B cell (primary cell): ENCODE results near the gene PIPOX. TPM values are rescaled to one million over a fixed set of nuclear protein-coding genes. Genes with fewer than 3 reads are reported as not detected.

Experiments used
- ATAC-seq: fragments of 200-7000 bp; cut with Tn5 transposase; one replicate; pipeline ENCODE4 v1.10.0; 2021; ENCODE audit warnings: low read depth, mild to moderate bottlenecking, moderate number of reproducible peaks, moderate library complexity
- CTCF ChIA-PET: fragments of 350-600 bp; sonication (Branson Sonifier 250); formaldehyde crosslinking; loops from one replicate; lab custom pipeline; 2021; ENCODE audit warnings: antibody characterized with exemption, inconsistent platforms; lab: Charles Lee
- POLR2A ChIA-PET: fragments of 350-600 bp; sonication (Branson Sonifier 250); formaldehyde crosslinking; loops from one replicate; lab custom pipeline; 2021; ENCODE audit warnings: antibody characterized with exemption; lab: Charles Lee
- DNase-seq: peaks from one replicate; pipeline ENCODE4 v3.0.0; 2013
- H2AFZ ChIP-seq: 2 replicates; pipeline ENCODE4 v1.6.1; 2012; ENCODE audit warnings: mild to moderate bottlenecking, low read depth, low read length; ENCODE audit not compliant: insufficient read depth, poor library complexity, severe bottlenecking
- H3K27ac ChIP-seq, 2 donors: 1 replicate in 1 of 2; 2 replicates in 1 of 2; pipeline ENCODE4 v1.5.1; 2012 to 2013; ENCODE audit warnings: low read length in 2 of 2, mild to moderate bottlenecking in 2 of 2, moderate library complexity in 1 of 2
- H3K27me3 ChIP-seq, 4 experiments: fragments of 200-600 bp in 1 of 4; sonication (generic) in 1 of 4; replicated peaks in 1 of 4; 1 replicate in 2 of 4; 2 replicates in 2 of 4; pipeline versions ENCODE4 v1.6.1 to v1.7.0; 2013 to 2016; ENCODE audit warnings: low read length in 3 of 4, mild to moderate bottlenecking in 2 of 4, mixed read lengths in 1 of 4, moderate library complexity in 1 of 4; ENCODE audit not compliant: insufficient read depth in 4 of 4, control insufficient read depth in 3 of 4; ENCODE audit errors: control extremely low read depth in 1 of 4
- H3K36me3 ChIP-seq, 2 experiments: replicated peaks in 1 of 2; 1 replicate in 1 of 2; 2 replicates in 1 of 2; pipeline versions ENCODE4 v1.6.1 to v1.7.1; 2013; ENCODE audit warnings: low read length in 1 of 2; ENCODE audit not compliant: insufficient read depth in 2 of 2, control insufficient read depth in 1 of 2; ENCODE audit errors: control extremely low read depth in 1 of 2, extremely low read depth in 1 of 2
- H3K4me1 ChIP-seq, 2 donors: fragments of 200-600 bp in 1 of 2; sonication (generic) in 1 of 2; 1 replicate in 1 of 2; 2 replicates in 1 of 2; pipeline versions ENCODE4 v1.5.1 to v1.6.1; 2013 to 2017; ENCODE audit warnings: low read length in 2 of 2; ENCODE audit not compliant: control insufficient read depth in 2 of 2, insufficient read depth in 2 of 2
- H3K4me2 ChIP-seq: replicated peaks from 2 replicates; pipeline ENCODE3; 2012; ENCODE audit warnings: mild to moderate bottlenecking, low read depth, low read length; ENCODE audit not compliant: poor library complexity, severe bottlenecking
- H3K4me3 ChIP-seq, 5 experiments: fragments of 200-600 bp in 1 of 5; sonication (generic) in 1 of 5; 1 replicate in 3 of 5; 2 replicates in 2 of 5; pipeline versions ENCODE4 v1.5.1 to v1.7.0; 2011 to 2016; ENCODE audit warnings: low read length in 4 of 5, mild to moderate bottlenecking in 4 of 5, low read depth in 2 of 5, control low read depth in 1 of 5, moderate library complexity in 1 of 5; ENCODE audit not compliant: insufficient read depth in 1 of 5; ENCODE audit errors: control extremely low read depth in 1 of 5, extremely low read depth in 1 of 5
- H3K79me2 ChIP-seq: fragments of 200-600 bp; sonication (generic); one replicate; pipeline ENCODE4 v1.6.0; 2016; ENCODE audit warnings: low read length; ENCODE audit not compliant: control insufficient read depth, insufficient read depth
- H3K9ac ChIP-seq: fragments of 200-600 bp; sonication (generic); 2 replicates; pipeline ENCODE4 v1.6.1; 2017; ENCODE audit warnings: mild to moderate bottlenecking, low read length, moderate library complexity
- H3K9me3 ChIP-seq, 3 donors: one replicate each; pipeline versions ENCODE4 v1.6.1 to v1.7.1; 2013; ENCODE audit warnings: low read length in 2 of 3; ENCODE audit not compliant: control insufficient read depth in 2 of 3, insufficient read depth in 1 of 3; ENCODE audit errors: control extremely low read depth in 1 of 3
- H4K20me1 ChIP-seq: 2 replicates; pipeline ENCODE4 v1.6.0; 2012; ENCODE audit warnings: mild to moderate bottlenecking, low read length; ENCODE audit not compliant: insufficient read depth, control insufficient read depth, poor library complexity, severe bottlenecking
- H3K27ac Mint-ChIP-seq: one replicate; pipeline ENCODE4 v1.8.0; 2021; ENCODE audit warnings: mixed read lengths
- H3K27me3 Mint-ChIP-seq: one replicate; pipeline ENCODE4 v1.8.0; 2021; ENCODE audit warnings: mixed read lengths
- H3K4me1 Mint-ChIP-seq: one replicate; pipeline ENCODE4 v1.8.0; 2021; ENCODE audit warnings: mixed read lengths
- H3K4me3 Mint-ChIP-seq: one replicate; pipeline ENCODE4 v1.8.0; 2021; ENCODE audit warnings: mixed read lengths
- H3K9me3 Mint-ChIP-seq: one replicate; pipeline ENCODE4 v1.8.0; 2022; ENCODE audit warnings: mixed read lengths; ENCODE audit not compliant: insufficient read depth
- CTCF ChIP-seq: fragments of 200-600 bp; IDR thresholded peaks from one replicate; pipeline ENCODE4 v1.8.0; 2022; ENCODE audit warnings: antibody characterized with exemption, mild to moderate bottlenecking
- EZH2 ChIP-seq: IDR thresholded peaks from 2 replicates; pipeline ENCODE4 v1.6.1; 2012; ENCODE audit warnings: borderline replicate concordance, low read depth, mild to moderate bottlenecking, moderate library complexity, low read length; ENCODE audit not compliant: insufficient read depth, poor library complexity, severe bottlenecking
- WGBS: methylation state at CpG from one replicate; pipeline ENCODE4 v1.1.5; 2013; ENCODE audit warnings: missing lambda C conversion rate; ENCODE audit not compliant: insufficient coverage; 5-methylcytosine and 5-hydroxymethylcytosine counted together
- intact Hi-C: fragments of 100-400 bp; cut with micrococcal nuclease; formaldehyde crosslinking; loops from one replicate; pipeline ENCODE4 v1.10.0; 2022
- polyA plus RNA-seq: library from polyadenylated mRNA; depleted of rRNA; stranded (reverse); fragments of >200 nt; gene quantifications from 2 replicates; pipeline ENCODE4 v1.2.3, GENCODE V29; 2012
- total RNA-seq, 2 donors: library from RNA; stranded (reverse); fragments of 120-200 nt in 1 of 2; gene quantifications; 1 replicate in 1 of 2; 2 replicates in 1 of 2; pipeline versions ENCODE4 v1.2.3 to v1.2.4, GENCODE V29; 2013 to 2022

Gene PIPOX
- total and polyA plus RNA-seq, 2 donors (not counting 1 experiment from before 2014, with no cell fraction given): 0.95 to 15.0 TPM

DNA sequence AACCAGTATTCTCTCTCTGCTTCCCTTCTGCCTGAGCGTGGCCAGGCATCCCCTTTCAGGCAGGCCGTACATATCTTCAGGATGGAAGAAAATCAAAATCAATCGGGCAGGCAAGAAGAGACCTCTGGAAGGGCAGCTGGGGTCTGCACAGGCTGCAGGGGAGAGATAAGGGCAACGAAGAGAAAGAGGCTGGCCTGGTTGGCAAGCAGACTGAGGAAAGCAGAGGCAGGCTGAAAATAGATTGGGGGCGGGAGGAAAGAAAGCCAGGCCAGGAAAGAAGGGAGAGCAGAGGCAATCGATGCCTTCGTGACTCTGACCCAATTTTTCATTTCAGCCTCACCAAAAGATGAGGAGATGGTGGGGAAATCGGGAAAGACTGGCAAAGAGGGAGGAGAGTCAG lies 18.1 kb downstream of the PIPOX start:
- H3K4me1 ChIP-seq: no peaks in the 10 kb centered on the region
- no peaks in the 10 kb centered on the region for H3K27me3 ChIP-seq
- no peaks in the 10 kb centered on the region for H3K4me1 Mint-ChIP-seq
- CTCF ChIA-PET: no interaction called here
- H3K4me3 ChIP-seq: no peak overlapping the region
- H3K27ac Mint-ChIP-seq: no peak overlapping the region
- intact Hi-C loops: no loop called here
- H2AFZ ChIP-seq: no peak overlapping the region
- WGBS: 73% methylated on average over 6 of the region's 8 CpGs
- no peak for DNase-seq
- H3K27ac ChIP-seq: no peak overlapping the region
- H3K4me2 ChIP-seq: no peak overlapping the region
- no peak overlapping the region for H3K4me3 Mint-ChIP-seq
- H3K79me2 ChIP-seq: no peaks in the 10 kb centered on the region
- no peak overlapping the region for H3K9ac ChIP-seq
- TF ChIP-seq CTCF: no peak
- no peak for TF ChIP-seq EZH2
- no peaks in the 10 kb centered on the region for H3K9me3 Mint-ChIP-seq
- H3K36me3 ChIP-seq: no peaks in the 10 kb centered on the region
- POLR2A ChIA-PET: no interaction called here
- no peaks in the 10 kb centered on the region for H4K20me1 ChIP-seq
- ATAC-seq: no peak
- H3K27me3 Mint-ChIP-seq: no peaks in the 10 kb centered on the region
- no peaks in the 10 kb centered on the region for H3K9me3 ChIP-seq

GRCh38 chr17:29062215-29062614 lies 19.3 kb downstream of the PIPOX start:
- no peak for TF ChIP-seq EZH2
- TF ChIP-seq CTCF: no peak
- Histone ChIP-seq H4K20me1 (no peaks in the 10 kb centered on the region), H3K4me2 (no peak overlapping the region), H3K9me3 (no peaks in the 10 kb centered on the region), H3K79me2 (no peaks in the 10 kb centered on the region), H3K9ac (no peak overlapping the region), H3K4me3 (no peak overlapping the region), H2AFZ (no peak overlapping the region), H3K36me3 (no peaks in the 10 kb centered on the region), H3K4me1 (no peaks in the 10 kb centered on the region), H3K27ac (no peak overlapping the region), H3K27me3 (no peaks in the 10 kb centered on the region)
- Mint-ChIP-seq H3K27me3 (no peaks in the 10 kb centered on the region), H3K27ac (no peak overlapping the region), H3K9me3 (no peaks in the 10 kb centered on the region), H3K4me1 (no peaks in the 10 kb centered on the region), H3K4me3 (no peak overlapping the region)
- POLR2A ChIA-PET: no interaction called here
- DNase-seq: no peak
- intact Hi-C loops: no loop called here
- CTCF ChIA-PET: no interaction called here
- no peak for ATAC-seq
- WGBS: 93% methylated on average over 8 of the region's 9 CpGs
